Fibroblast of pulmonary artery (primary cell): Measurements from ENCODE around the gene NSDHL.

Experiments
- DNase-seq: peaks from one replicate; pipeline ENCODE4 v3.0.0-alpha.2; 2010; ENCODE audit warnings: low read depth
- H3K4me3 ChIP-seq: replicated peaks from 2 replicates; pipeline ENCODE4 v1.5.1; 2011; ENCODE audit warnings: low read depth, mild to moderate bottlenecking, control low read depth, low read length, moderate library complexity
- CTCF ChIP-seq: IDR thresholded peaks from 2 replicates; pipeline ENCODE4 v1.5.1; 2011; ENCODE audit warnings: mild to moderate bottlenecking, control low read depth, low read length, inconsistent platforms; ENCODE audit errors: missing control alignments

The NSDHL gene

GRCh38 chrX:152866386-152866785, 35.5 kb downstream of the NSDHL start:
- no peak for DNase-seq
- H3K4me3 ChIP-seq = no peak overlapping the region
- TF ChIP-seq CTCF = no peak

- TF ChIP-seq CTCF = no peak
- no peak for DNase-seq
- H3K4me3 ChIP-seq = no peak overlapping the region
Measured at GRCh38 chrX:152869972-152870371, 39.1 kb downstream of the NSDHL start.

- DNase-seq = no peak
- TF ChIP-seq CTCF = no peak
- no peak overlapping the region for H3K4me3 ChIP-seq
Measured at GRCh38 chrX:152871260-152871659, 40.4 kb downstream of the NSDHL start.

- no peak for DNase-seq
- no peak for TF ChIP-seq CTCF
- no peak overlapping the region for H3K4me3 ChIP-seq
Measured at GRCh38 chrX:152872522-152872921, 41.7 kb downstream of the NSDHL start.

GRCh38 chrX:152873361-152873760, 42.5 kb downstream of the NSDHL start:
- no peak for TF ChIP-seq CTCF
- H3K4me3 ChIP-seq = no peak overlapping the region
- no peak for DNase-seq

- no peak for TF ChIP-seq CTCF
- no peak overlapping the region for H3K4me3 ChIP-seq
- no peak for DNase-seq
Measured at GRCh38 chrX:152876931-152877840, 46.3 kb downstream of the NSDHL start.
